Tibial nerve (tissue), 4 donors: Measurements from ENCODE around the gene RNF212.

Experiments used
- EP300 ChIP-seq, 2 donors: sonication (generic); formaldehyde crosslinking; IDR thresholded peaks; one replicate each; pipeline ENCODE4 v1.6.1; 2017; ENCODE audit warnings: antibody characterized with exemption in 2 of 2, mild to moderate bottlenecking in 1 of 2
- POLR2A ChIP-seq, 2 donors: fragments of 450-650 bp; IDR thresholded peaks; one replicate each; pipeline ENCODE4 v1.6.1; 2017; ENCODE audit warnings: antibody characterized with exemption in 2 of 2, mild to moderate bottlenecking in 2 of 2, moderate library complexity in 2 of 2
- TF ChIP-seq, protein P1 (sequence below), 5 experiments: fragments of 200-600 bp in 3 of 5; fragments of 450-650 bp in 2 of 5; sonication (generic) in 3 of 5; IDR thresholded peaks; one replicate each; pipeline ENCODE4 v1.5.1; 2016 to 2019; ENCODE audit warnings: antibody characterized with exemption in 5 of 5, mild to moderate bottlenecking in 3 of 5, moderate library complexity in 2 of 5

DNA sequence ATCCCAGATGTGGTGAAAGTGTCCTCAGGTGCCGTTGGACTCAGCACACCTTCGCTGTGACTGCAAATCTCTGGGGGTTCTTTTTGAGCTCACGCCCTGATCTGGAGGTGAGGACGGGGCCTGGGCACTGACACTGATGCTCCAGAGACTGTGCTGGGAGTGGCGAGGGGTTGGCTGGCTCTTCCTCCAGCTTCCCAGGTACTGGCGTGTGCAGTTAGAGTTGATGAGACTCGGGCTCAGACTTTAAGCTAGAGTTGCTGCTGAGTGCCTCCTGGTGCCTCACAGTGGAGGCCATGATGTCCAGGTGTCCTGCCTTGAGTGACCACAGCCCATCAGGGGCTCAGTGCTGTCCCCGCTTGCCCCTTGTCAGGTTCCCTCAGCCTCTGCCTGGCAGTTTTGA, 42.7 kb upstream of the RNF212 start:
- TF ChIP-seq, protein P1, sequence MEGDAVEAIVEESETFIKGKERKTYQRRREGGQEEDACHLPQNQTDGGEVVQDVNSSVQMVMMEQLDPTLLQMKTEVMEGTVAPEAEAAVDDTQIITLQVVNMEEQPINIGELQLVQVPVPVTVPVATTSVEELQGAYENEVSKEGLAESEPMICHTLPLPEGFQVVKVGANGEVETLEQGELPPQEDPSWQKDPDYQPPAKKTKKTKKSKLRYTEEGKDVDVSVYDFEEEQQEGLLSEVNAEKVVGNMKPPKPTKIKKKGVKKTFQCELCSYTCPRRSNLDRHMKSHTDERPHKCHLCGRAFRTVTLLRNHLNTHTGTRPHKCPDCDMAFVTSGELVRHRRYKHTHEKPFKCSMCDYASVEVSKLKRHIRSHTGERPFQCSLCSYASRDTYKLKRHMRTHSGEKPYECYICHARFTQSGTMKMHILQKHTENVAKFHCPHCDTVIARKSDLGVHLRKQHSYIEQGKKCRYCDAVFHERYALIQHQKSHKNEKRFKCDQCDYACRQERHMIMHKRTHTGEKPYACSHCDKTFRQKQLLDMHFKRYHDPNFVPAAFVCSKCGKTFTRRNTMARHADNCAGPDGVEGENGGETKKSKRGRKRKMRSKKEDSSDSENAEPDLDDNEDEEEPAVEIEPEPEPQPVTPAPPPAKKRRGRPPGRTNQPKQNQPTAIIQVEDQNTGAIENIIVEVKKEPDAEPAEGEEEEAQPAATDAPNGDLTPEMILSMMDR (IDR thresholded peaks at IDR 0.05), result no peak
- TF ChIP-seq POLR2A (IDR thresholded peaks at IDR 0.05), result no peak
- TF ChIP-seq EP300 (IDR thresholded peaks at IDR 0.05), result no peak
